ENCODE results near the gene MBNL1.

DNA sequence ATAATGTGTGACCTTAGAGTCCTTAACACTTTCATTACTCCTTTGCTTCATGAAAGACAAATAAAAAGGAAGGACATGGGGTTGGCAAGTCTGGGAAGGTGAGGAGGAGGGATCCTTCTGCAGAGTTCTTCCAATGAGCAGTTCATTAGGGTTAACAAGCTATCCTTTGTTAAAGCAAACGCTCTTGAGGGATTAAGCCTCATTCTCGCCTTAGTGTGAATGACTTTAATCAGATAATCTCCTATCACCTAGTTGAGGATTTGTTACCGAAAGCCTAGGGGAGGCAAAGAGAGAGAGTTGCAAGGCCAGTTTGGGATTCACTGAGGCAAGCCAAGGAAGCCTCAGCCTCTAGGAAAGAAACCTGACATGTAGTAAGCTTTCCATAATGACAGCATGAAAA, 7.4 kb upstream of the MBNL1 start:
- TF ChIP-seq, protein P1, sequence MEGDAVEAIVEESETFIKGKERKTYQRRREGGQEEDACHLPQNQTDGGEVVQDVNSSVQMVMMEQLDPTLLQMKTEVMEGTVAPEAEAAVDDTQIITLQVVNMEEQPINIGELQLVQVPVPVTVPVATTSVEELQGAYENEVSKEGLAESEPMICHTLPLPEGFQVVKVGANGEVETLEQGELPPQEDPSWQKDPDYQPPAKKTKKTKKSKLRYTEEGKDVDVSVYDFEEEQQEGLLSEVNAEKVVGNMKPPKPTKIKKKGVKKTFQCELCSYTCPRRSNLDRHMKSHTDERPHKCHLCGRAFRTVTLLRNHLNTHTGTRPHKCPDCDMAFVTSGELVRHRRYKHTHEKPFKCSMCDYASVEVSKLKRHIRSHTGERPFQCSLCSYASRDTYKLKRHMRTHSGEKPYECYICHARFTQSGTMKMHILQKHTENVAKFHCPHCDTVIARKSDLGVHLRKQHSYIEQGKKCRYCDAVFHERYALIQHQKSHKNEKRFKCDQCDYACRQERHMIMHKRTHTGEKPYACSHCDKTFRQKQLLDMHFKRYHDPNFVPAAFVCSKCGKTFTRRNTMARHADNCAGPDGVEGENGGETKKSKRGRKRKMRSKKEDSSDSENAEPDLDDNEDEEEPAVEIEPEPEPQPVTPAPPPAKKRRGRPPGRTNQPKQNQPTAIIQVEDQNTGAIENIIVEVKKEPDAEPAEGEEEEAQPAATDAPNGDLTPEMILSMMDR (IDR thresholded peaks at IDR 0.05), result no peak
- no peak for TF ChIP-seq POLR2A (IDR thresholded peaks at IDR 0.05)
